IMR-90 (cell line): ENCODE measurements around the gene DAB1. TPM values are rescaled to one million over a fixed set of nuclear protein-coding genes. Genes with fewer than 3 reads are reported as not detected.

ENCODE experiments used
- ATAC-seq: fragments of 200-7000 bp; cut with Tn5 transposase; 2 replicates; pipeline ENCODE4 v1.9.1; 2020; ENCODE audit warnings: low read depth, mild to moderate bottlenecking, moderate library complexity
- BruUV-seq: library from RNA; stranded (reverse); fragments of 400-500 nt; replicated peaks from 2 replicates; lab custom pipeline; 2021; lab: Mats Ljungman, UMichigan
- CTCF ChIA-PET: fragments of 300-600 bp; formaldehyde crosslinking; extraction: SDS; loops from one replicate; lab custom pipeline; 2021; ENCODE audit warnings: antibody characterized with exemption; lab: Yijun Ruan, JAX
- POLR2A ChIA-PET: fragments of 300-600 bp; sonication (Branson Sonifier 250); formaldehyde crosslinking; loops from one replicate; lab custom pipeline; 2022; ENCODE audit warnings: antibody characterized with exemption; ENCODE audit not compliant: unreplicated experiment; lab: Charles Lee
- DNase-seq: peaks from one replicate; pipeline ENCODE4 v3.0.0; 2013
- H2AFZ ChIP-seq: replicated peaks from 2 replicates; pipeline ENCODE3; 2013; ENCODE audit warnings: low read length, mild to moderate bottlenecking; ENCODE audit not compliant: poor library complexity
- H2AK5ac ChIP-seq: 2 replicates; pipeline ENCODE4 v1.6.1; 2013; ENCODE audit warnings: low read depth, low read length, inconsistent platforms
- H2AK9ac ChIP-seq: replicated peaks from 2 replicates; pipeline ENCODE3; 2013; ENCODE audit warnings: mild to moderate bottlenecking, low read depth, low read length, moderate library complexity; ENCODE audit not compliant: poor library complexity
- H2BK120ac ChIP-seq: 2 replicates; pipeline ENCODE4 v1.6.1; 2013; ENCODE audit warnings: low read depth, low read length, inconsistent platforms
- H2BK15ac ChIP-seq: 3 replicates; pipeline ENCODE4 v1.6.1; 2013; ENCODE audit warnings: low read depth, low read length, inconsistent platforms
- H2BK20ac ChIP-seq: 2 replicates; pipeline ENCODE4 v1.6.1; 2013; ENCODE audit warnings: low read depth, mild to moderate bottlenecking, inconsistent platforms, low read length, moderate library complexity
- H2BK5ac ChIP-seq: 2 replicates; pipeline ENCODE4 v1.6.1; 2013; ENCODE audit warnings: mild to moderate bottlenecking, low read depth, low read length, inconsistent platforms; ENCODE audit not compliant: poor library complexity, severe bottlenecking
- H3K14ac ChIP-seq: replicated peaks from 2 replicates; pipeline ENCODE4 v1.6.1; 2013; ENCODE audit warnings: low read depth, low read length, inconsistent platforms
- H3K18ac ChIP-seq: 2 replicates; pipeline ENCODE4 v1.6.1; 2013; ENCODE audit warnings: low read depth, low read length, control low read depth
- H3K23ac ChIP-seq: 2 replicates; pipeline ENCODE4 v1.6.1; 2013; ENCODE audit warnings: low read depth, low read length, inconsistent platforms
- H3K27ac ChIP-seq: 2 replicates; pipeline ENCODE4 v1.5.1; 2013; ENCODE audit warnings: mild to moderate bottlenecking, control low read depth, low read length; ENCODE audit not compliant: insufficient read depth
- H3K27me3 ChIP-seq: 2 replicates; pipeline ENCODE4 v1.6.1; 2013; ENCODE audit warnings: low read length; ENCODE audit not compliant: control insufficient read depth, insufficient read depth
- H3K36me3 ChIP-seq: 2 replicates; pipeline ENCODE4 v1.6.1; 2013; ENCODE audit warnings: low read length, mixed read lengths; ENCODE audit not compliant: control insufficient read depth, insufficient read depth
- H3K4ac ChIP-seq: 2 replicates; pipeline ENCODE4 v1.6.1; 2013; ENCODE audit warnings: low read depth, low read length, inconsistent platforms
- H3K4me1 ChIP-seq: 2 replicates; pipeline ENCODE4 v1.6.1; 2013; ENCODE audit warnings: low read length, mixed read lengths; ENCODE audit not compliant: control insufficient read depth, insufficient read depth
- H3K4me2 ChIP-seq: 2 replicates; pipeline ENCODE4 v1.6.1; 2013; ENCODE audit warnings: low read depth, mild to moderate bottlenecking, control low read depth, low read length, moderate library complexity
- H3K4me3 ChIP-seq: 2 replicates; pipeline ENCODE4 v1.5.1; 2013; ENCODE audit warnings: low read depth, mild to moderate bottlenecking, control low read depth, low read length, moderate library complexity; ENCODE audit not compliant: insufficient read depth
- H3K56ac ChIP-seq: 2 replicates; pipeline ENCODE4 v1.6.1; 2013; ENCODE audit warnings: low read length, inconsistent platforms; ENCODE audit not compliant: insufficient read depth; ENCODE audit errors: extremely low read depth
- H3K79me1 ChIP-seq, 2 experiments: 2 replicates each; pipeline ENCODE4 v1.6.1; 2013; ENCODE audit warnings: low read length in 2 of 2, inconsistent platforms in 1 of 2, low read depth in 1 of 2
- H3K9ac ChIP-seq: 2 replicates; pipeline ENCODE4 v1.6.1; 2013; ENCODE audit warnings: low read depth, low read length, control low read depth
- H3K9me1 ChIP-seq: 2 replicates; pipeline ENCODE4 v1.6.1; 2013; ENCODE audit warnings: low read length, inconsistent platforms; ENCODE audit not compliant: insufficient read depth
- H3K9me3 ChIP-seq: 2 replicates; pipeline ENCODE4 v1.6.1; 2013; ENCODE audit warnings: low read length; ENCODE audit not compliant: control insufficient read depth, insufficient read depth
- H4K20me1 ChIP-seq: 2 replicates; pipeline ENCODE4 v1.6.1; 2013; ENCODE audit warnings: low read length, inconsistent platforms; ENCODE audit not compliant: insufficient read depth
- H4K5ac ChIP-seq: 2 replicates; pipeline ENCODE4 v1.6.1; 2013; ENCODE audit warnings: mild to moderate bottlenecking, low read depth, low read length, control low read depth
- H4K8ac ChIP-seq, 2 experiments: 2 replicates each; pipeline ENCODE4 v1.6.1; 2013; ENCODE audit warnings: low read depth in 2 of 2, low read length in 2 of 2, control low read depth in 1 of 2, inconsistent platforms in 1 of 2
- H4K91ac ChIP-seq: 2 replicates; pipeline ENCODE4 v1.6.1; 2013; ENCODE audit warnings: low read depth, low read length, inconsistent platforms; ENCODE audit not compliant: insufficient read depth
- BHLHE40 ChIP-seq: fragments of 150-350 bp; IDR thresholded peaks from 2 replicates; pipeline ENCODE4 v1.6.1; 2016; ENCODE audit warnings: mild to moderate bottlenecking, low read depth, low read length
- CEBPB ChIP-seq: IDR thresholded peaks from 2 replicates; pipeline ENCODE4 v1.6.1; 2012; ENCODE audit warnings: low read depth, low read length, improper control_type of control experiment
- CHD1 ChIP-seq: IDR thresholded peaks from 2 replicates; pipeline ENCODE4 v1.6.1; 2012; ENCODE audit warnings: low read depth, low read length, improper control_type of control experiment
- ELK1 ChIP-seq: fragments of 150-350 bp; IDR thresholded peaks from 2 replicates; pipeline ENCODE4 v1.6.1; 2016; ENCODE audit warnings: low read depth, mild to moderate bottlenecking, low read length, moderate library complexity, borderline replicate concordance
- MAFK ChIP-seq: IDR thresholded peaks from 2 replicates; pipeline ENCODE4 v1.6.1; 2012; ENCODE audit warnings: low read depth, low read length, improper control_type of control experiment
- MXI1 ChIP-seq: IDR thresholded peaks from 2 replicates; pipeline ENCODE4 v1.6.1; 2012; ENCODE audit warnings: low read depth, mild to moderate bottlenecking, low read length, moderate library complexity, borderline replicate concordance
- NFE2L2 ChIP-seq: fragments of 150-350 bp; IDR thresholded peaks from 2 replicates; pipeline ENCODE4 v1.6.1; 2016; ENCODE audit warnings: low read depth, mild to moderate bottlenecking, low read length
- POLR2A ChIP-seq: IDR thresholded peaks from 2 replicates; pipeline ENCODE4 v1.6.1; 2012; ENCODE audit warnings: mild to moderate bottlenecking, low read depth, low read length
- RAD21 ChIP-seq: IDR thresholded peaks from 2 replicates; pipeline ENCODE4 v1.6.1; 2012; ENCODE audit warnings: low read length, improper control_type of control experiment
- RCOR1 ChIP-seq: IDR thresholded peaks from 2 replicates; pipeline ENCODE4 v1.6.1; 2012; ENCODE audit warnings: mild to moderate bottlenecking, low read length, improper control_type of control experiment; ENCODE audit not compliant: insufficient replicate concordance
- RFX5 ChIP-seq: IDR thresholded peaks from 2 replicates; pipeline ENCODE4 v1.8.0; 2012; ENCODE audit warnings: low read depth, mild to moderate bottlenecking, low read length, moderate library complexity
- SMC3 ChIP-seq: fragments of 150-350 bp; IDR thresholded peaks from 2 replicates; pipeline ENCODE4 v1.6.1; 2016; ENCODE audit warnings: low read depth, mild to moderate bottlenecking, antibody characterized with exemption, low read length, moderate library complexity
- USF2 ChIP-seq: fragments of 150-350 bp; IDR thresholded peaks from 2 replicates; pipeline ENCODE4 v1.6.1; 2017; ENCODE audit warnings: mild to moderate bottlenecking, antibody characterized with exemption, low read length, low read depth
- WGBS, 2 experiments: methylation state at CpG; one replicate each; pipeline versions ENCODE4 v1.1.5 to v1.1.7; 2013; ENCODE audit warnings: missing lambda C conversion rate in 2 of 2; ENCODE audit not compliant: insufficient read length in 1 of 2; ENCODE audit errors: extremely low coverage in 2 of 2; 5-methylcytosine and 5-hydroxymethylcytosine counted together
- dilution Hi-C: fragments of 300-500 bp; cut with HindIII; formaldehyde crosslinking; loops from one replicate; pipeline ENCODE4 v1.14.3; 2018; ENCODE audit warnings: low sequenced_read_pairs; ENCODE audit not compliant: unreplicated experiment
- in situ Hi-C: fragments of 300-500 bp; cut with MboI; formaldehyde crosslinking; loops from 3 replicates; pipeline ENCODE4 v1.14.3; 2019; ENCODE audit warnings: low sequenced_read_pairs, inconsistent platforms, mixed read lengths
- intact Hi-C: fragments of 100-400 bp; cut with micrococcal nuclease; formaldehyde crosslinking; loops from 2 replicates; pipeline ENCODE4 v1.10.0; 2022
- polyA plus RNA-seq, 3 experiments: library from polyadenylated mRNA; depleted of rRNA; stranded (reverse); fragments of >200 nt; gene quantifications; 2 replicates each; pipeline ENCODE4 v1.2.3, GENCODE V29; 2012; ENCODE audit warnings: low replicate concordance in 1 of 3
- total RNA-seq: library from RNA; depleted of rRNA; stranded (reverse); fragments of >200 nt; gene quantifications from 2 replicates; pipeline ENCODE4 v1.2.3, GENCODE V29; 2012

The DAB1 gene
- total and polyA plus RNA-seq, 2 of the 4 experiments (the other 2 are of a cell fraction), result 0.18 to 0.41 TPM

GRCh38 chr1:57007472-57007871 lies 416.4 kb downstream of the DAB1 start:
- DNase-seq (no peak), ATAC-seq (no peak)
- WGBS, 2 experiments, result no CpG with 5 or more reads among the region's 2 CpGs
- CTCF ChIA-PET, result no interaction called here
- H2BK20ac ChIP-seq, result no peak overlapping the region
- no peak overlapping the region for H3K56ac ChIP-seq
- no peak overlapping the region for H4K5ac ChIP-seq
- no TSS peak for BruUV-seq
- H2AK5ac ChIP-seq, result no peak overlapping the region
- TF ChIP-seq SMC3 (no peak), CHD1 (no peak), MAFK (no peak), MXI1 (no peak), NFE2L2 (no peak), BHLHE40 (no peak), ELK1 (no peak), USF2 (no peak), RCOR1 (no peak), RFX5 (no peak), POLR2A (no peak), CEBPB (no peak), RAD21 (no peak)
- no peak overlapping the region for H4K91ac ChIP-seq
- no peak overlapping the region for H3K27ac ChIP-seq
- H3K27me3 ChIP-seq, result no peaks in the 10 kb centered on the region; the same call in 1 of the 2 replicates
- no peaks in the 10 kb centered on the region for H3K36me3 ChIP-seq
- H3K4me3 ChIP-seq, result no peak overlapping the region
- H3K9me3 ChIP-seq, result no peaks in the 10 kb centered on the region
- POLR2A ChIA-PET, result no interaction called here
- no peak overlapping the region for H2AK9ac ChIP-seq
- no peak overlapping the region for H3K4me2 ChIP-seq
- no peak overlapping the region for H2BK120ac ChIP-seq
- H3K9me1 ChIP-seq, result no peaks in the 10 kb centered on the region
- no peak overlapping the region for H2AFZ ChIP-seq
- no peak overlapping the region for H4K8ac ChIP-seq
- no peak overlapping the region for H3K18ac ChIP-seq
- no peaks in the 10 kb centered on the region for H4K20me1 ChIP-seq
- no peak overlapping the region for H3K9ac ChIP-seq
- no peak overlapping the region for H2BK15ac ChIP-seq
- H2BK5ac ChIP-seq, result no peak overlapping the region
- H3K4me1 ChIP-seq, result no peaks in the 10 kb centered on the region
- in situ Hi-C loops (no loop called here), intact Hi-C loops (no loop called here), dilution Hi-C loops (no loop called here)
- H3K79me1 ChIP-seq, result no peaks in the 10 kb centered on the region
- no peak overlapping the region for H3K23ac ChIP-seq
- H3K4ac ChIP-seq, result no peak overlapping the region
- H3K14ac ChIP-seq, result no peak overlapping the region
